ENCODE results near the gene RASSF1. TPM values are rescaled to one million over a fixed set of nuclear protein-coding genes. Genes with fewer than 3 reads are reported as not detected.

Gene RASSF1
- total and polyA plus RNA-seq, 2 of the 4 experiments (the other 2 are of a cell fraction): 17.4 to 53.4 TPM

DNA sequence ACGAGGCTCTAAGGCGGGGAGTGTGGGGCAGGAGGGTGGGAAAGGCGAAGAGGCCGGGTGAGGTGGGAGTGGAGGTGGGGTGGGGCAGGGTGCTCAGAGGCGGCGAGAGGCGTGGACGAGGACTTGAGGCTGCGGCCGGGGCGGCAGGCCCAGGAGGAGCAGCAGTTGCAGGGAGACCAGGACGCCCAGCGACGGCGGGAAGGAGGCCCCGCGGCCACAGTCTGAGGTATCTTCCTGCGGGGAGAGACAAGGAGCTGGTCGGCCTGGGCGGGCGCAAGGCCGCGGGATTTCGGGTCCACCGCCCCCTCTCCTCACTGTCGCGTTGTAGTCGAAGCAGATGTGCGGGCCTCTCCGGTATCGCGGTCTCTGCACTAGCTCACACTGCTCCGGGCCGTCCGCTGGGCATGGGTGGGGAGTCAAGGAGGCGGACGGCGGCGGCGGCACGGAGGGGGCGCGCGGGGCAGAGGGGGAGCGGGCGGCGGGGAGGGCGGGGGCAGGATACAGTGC is 24.0 kb upstream of the RASSF1 start:
- no peaks in the 10 kb centered on the region for H3K36me3 ChIP-seq (ENCODE audit: control insufficient read depth, insufficient read depth, low read length)
- peak overlapping the region; percentile 42; the same call in 1 of the 2 replicates for H3K4ac ChIP-seq (ENCODE audit: low read depth, low read length)
- H2BK15ac ChIP-seq (ENCODE audit: low read depth, low read length): no peak overlapping the region
- no peak overlapping the region for H4K91ac ChIP-seq (ENCODE audit: insufficient read depth, low read depth, low read length)
- ChIA-PET POLR2A (ENCODE audit: unreplicated experiment) (no interaction called here), CTCF (no interaction called here)
- peak; percentile 75 for ATAC-seq (ENCODE audit: low read depth)
- BruUV-seq (replicated peaks): no TSS peak
- peaks cover 29% of the 10 kb centered on the region for H3K27me3 ChIP-seq (ENCODE audit: control insufficient read depth, insufficient read depth, low read length)
- H4K20me1 ChIP-seq (ENCODE audit: insufficient read depth, low read length): no peaks in the 10 kb centered on the region
- peak overlapping the region; percentile 84 for H3K4me2 ChIP-seq (ENCODE audit: low read depth, low read length)
- H2AK5ac ChIP-seq (ENCODE audit: low read depth, low read length): peak overlapping the region; percentile 15; the same call in 1 of the 2 replicates
- WGBS, 2 experiments (ENCODE audit: extremely low coverage in 2 of 2, insufficient read length in 1 of 2): 11% methylated on average over 21 of the region's 48 CpGs; no CpG with 5 or more reads in 1 of the 2 experiments
- peak overlapping the region; percentile 40 to 66; a peak in 2 of 4 replicates for H4K8ac ChIP-seq (ENCODE audit: low read depth in 2 of 2, low read length in 2 of 2)
- H4K5ac ChIP-seq (ENCODE audit: low read depth, low read length): no peak overlapping the region
- H3K18ac ChIP-seq (ENCODE audit: low read depth, low read length): no peak overlapping the region
- H3K14ac ChIP-seq (replicated peaks; ENCODE audit: low read depth, low read length): peak overlapping the region; percentile 74; the same call in 1 of the 2 replicates
- H3K4me3 ChIP-seq (ENCODE audit: insufficient read depth, low read depth, low read length): peak overlapping the region; percentile 45
- peak overlapping the region; percentile 60 for H3K9ac ChIP-seq (ENCODE audit: low read depth, low read length)
- H2AK9ac ChIP-seq (replicated peaks; ENCODE audit: low read depth, low read length, poor library complexity): peak overlapping the region; percentile 29
- TF ChIP-seq, protein P1, sequence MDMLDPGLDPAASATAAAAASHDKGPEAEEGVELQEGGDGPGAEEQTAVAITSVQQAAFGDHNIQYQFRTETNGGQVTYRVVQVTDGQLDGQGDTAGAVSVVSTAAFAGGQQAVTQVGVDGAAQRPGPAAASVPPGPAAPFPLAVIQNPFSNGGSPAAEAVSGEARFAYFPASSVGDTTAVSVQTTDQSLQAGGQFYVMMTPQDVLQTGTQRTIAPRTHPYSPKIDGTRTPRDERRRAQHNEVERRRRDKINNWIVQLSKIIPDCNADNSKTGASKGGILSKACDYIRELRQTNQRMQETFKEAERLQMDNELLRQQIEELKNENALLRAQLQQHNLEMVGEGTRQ (IDR thresholded peaks at IDR 0.05; ENCODE audit: low read depth, low read length): no peak
- H3K23ac ChIP-seq (ENCODE audit: low read depth, low read length): no peak overlapping the region; the same call in 1 of the 2 replicates
- no peak overlapping the region for H3K56ac ChIP-seq (ENCODE audit: extremely low read depth, insufficient read depth, low read length)
- intact Hi-C loops (cut with micrococcal nuclease) (no loop called here), in situ Hi-C loops (cut with MboI; ENCODE audit: low sequenced_read_pairs) (no loop called here), dilution Hi-C loops (cut with HindIII; ENCODE audit: low sequenced_read_pairs, unreplicated experiment) (no loop called here)
- peaks cover 10% of the 10 kb centered on the region; the same call in 1 of the 2 replicates for H3K9me1 ChIP-seq (ENCODE audit: insufficient read depth, low read length)
- H3K9me3 ChIP-seq (ENCODE audit: control insufficient read depth, insufficient read depth, low read length): no peaks in the 10 kb centered on the region
- H2BK120ac ChIP-seq (ENCODE audit: low read depth, low read length): no peak overlapping the region
- H2BK5ac ChIP-seq (ENCODE audit: low read depth, low read length, poor library complexity, severe bottlenecking): no peak overlapping the region
- H3K27ac ChIP-seq (ENCODE audit: insufficient read depth, low read length): peak overlapping the region; percentile 1; the same call in 1 of the 2 replicates
- H2BK20ac ChIP-seq (ENCODE audit: low read depth, low read length): no peak overlapping the region
- DNase-seq: no peak
- H2AFZ ChIP-seq (replicated peaks; ENCODE audit: low read length, poor library complexity): peak overlapping the region; percentile 98
- H3K4me1 ChIP-seq (ENCODE audit: control insufficient read depth, insufficient read depth, low read length): peaks cover 3% of the 10 kb centered on the region; the same call in 1 of the 2 replicates
- H3K79me1 ChIP-seq (ENCODE audit: low read depth in 1 of 2, low read length in 2 of 2): peaks cover 0 to 6% of the 10 kb centered on the region in 2 experiments; a peak in 1 of 4 replicates

Measured in IMR-90 (cell line).